Left colon (tissue), 2 donors: ENCODE data around the gene FGF10. TPM values are rescaled to one million over a fixed set of nuclear protein-coding genes. Genes with fewer than 3 reads are reported as not detected.

Experiments used
- ATAC-seq: fragments of 200-7000 bp; cut with Tn5 transposase; one replicate; pipeline ENCODE4 v1.9.1; 2020; ENCODE audit warnings: mild to moderate bottlenecking, moderate library complexity
- DNase-seq, 2 donors: peaks; one replicate each; pipeline ENCODE4 v3.0.0-alpha.2; 2020
- intact Hi-C, 2 donors: fragments of 100-400 bp; cut with DNase I in 1 of 2; cut with micrococcal nuclease in 1 of 2; formaldehyde crosslinking; loops; one replicate each; pipeline versions ENCODE4 v1.11.2 to v1.14.0; 2022; cut with DNase I, micrococcal nuclease
- long read RNA-seq: library from polyadenylated mRNA; unstranded; transcript quantifications from one replicate; pipeline ENCODE4 v2.0.0, GENCODE V29; 2021
- total RNA-seq, 2 donors: library from RNA; stranded (reverse); fragmentation: NEBNext Ultra II Directional; extraction: Animal tissue kit (Norgen Biotek cat#: 25700); gene quantifications; one replicate each; pipeline ENCODE4 v1.2.1, GENCODE V29; 2021
- donor health status: DM: no; HTN: no; CAD: no.
- donor health status: DM: yes; HTN: yes; CAD: no.

FGF10 gene
- 1 to 10 TPM; 1.5 to 3.5 TPM for total RNA-seq
- long read RNA-seq, result 0 reads

GRCh38 chr5:44389090-44389822 lies at the start of gene FGF10:
FGF10 (minus strand) TSS chr5:44389420; CDS start chr5:44388682, 738 bp downstream.
- ATAC-seq, result no peak
- intact Hi-C loops, result no loop called here
- peak in 1 of 2 donors; percentile 14 for DNase-seq

DNA sequence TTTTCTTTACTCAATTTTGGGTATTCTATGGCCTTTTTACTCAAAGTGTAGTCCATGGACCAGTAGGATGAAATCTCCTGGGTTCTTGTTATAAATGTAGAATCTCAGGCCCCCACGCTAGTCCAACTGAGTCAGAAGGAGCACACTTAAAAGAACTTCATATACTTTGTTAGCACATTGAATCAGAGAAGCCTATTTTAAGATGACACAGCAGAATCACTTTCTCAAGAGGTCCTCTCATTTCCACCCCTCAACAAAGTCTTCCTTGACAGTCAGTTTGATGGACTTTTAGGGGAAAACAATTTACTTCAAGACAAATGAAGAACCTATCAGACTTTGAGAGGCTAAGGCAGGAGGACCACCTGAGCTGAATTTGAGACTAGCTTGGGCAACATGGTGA lies 37.7 kb upstream of the FGF10 start:
- DNase-seq (no peak), ATAC-seq (no peak)
- intact Hi-C loops, result no loop called here

DNA sequence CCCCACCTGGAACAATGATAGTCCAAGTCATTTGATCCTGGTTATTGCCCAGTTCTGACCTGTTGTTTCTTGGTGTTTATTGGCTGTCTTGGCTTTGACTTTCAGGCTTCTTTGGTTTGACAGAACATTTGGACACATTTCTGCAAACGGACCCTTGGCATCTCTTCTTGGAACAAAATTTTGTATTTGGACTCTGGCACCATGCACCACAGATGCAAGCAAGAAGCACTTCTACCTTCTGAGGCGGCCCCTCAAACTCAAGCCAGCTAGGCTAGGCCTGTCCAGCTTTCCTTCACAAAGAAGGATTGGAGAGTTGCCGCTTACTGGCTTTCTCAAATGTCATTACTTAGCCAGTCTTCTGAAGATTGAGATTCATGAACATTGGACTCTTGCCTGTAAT lies 23.1 kb upstream of the FGF10 start:
- intact Hi-C loops, result no loop called here
- DNase-seq (no peak), ATAC-seq (no peak)

DNA sequence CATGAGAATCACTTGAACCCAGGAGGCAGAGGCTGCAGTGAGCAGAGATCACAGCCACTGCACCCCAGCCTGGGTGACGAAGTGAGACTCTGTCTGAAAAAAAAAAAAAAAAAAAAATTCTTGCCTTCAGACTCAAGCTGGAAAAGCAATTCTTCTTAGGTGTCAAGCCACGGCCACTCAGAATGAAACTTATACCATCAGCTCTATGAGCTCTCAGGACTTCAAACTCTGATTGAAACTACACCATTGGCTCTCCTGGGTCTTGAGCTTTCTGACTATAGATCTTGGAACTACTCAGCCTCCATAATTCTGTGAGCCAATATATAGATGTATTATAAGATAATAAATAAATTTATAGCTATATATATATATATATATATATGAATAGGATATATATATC lies 12.9 kb upstream of the FGF10 start:
- ATAC-seq, result no peak
- DNase-seq, result no peak
- intact Hi-C loops, result no loop called here

DNA sequence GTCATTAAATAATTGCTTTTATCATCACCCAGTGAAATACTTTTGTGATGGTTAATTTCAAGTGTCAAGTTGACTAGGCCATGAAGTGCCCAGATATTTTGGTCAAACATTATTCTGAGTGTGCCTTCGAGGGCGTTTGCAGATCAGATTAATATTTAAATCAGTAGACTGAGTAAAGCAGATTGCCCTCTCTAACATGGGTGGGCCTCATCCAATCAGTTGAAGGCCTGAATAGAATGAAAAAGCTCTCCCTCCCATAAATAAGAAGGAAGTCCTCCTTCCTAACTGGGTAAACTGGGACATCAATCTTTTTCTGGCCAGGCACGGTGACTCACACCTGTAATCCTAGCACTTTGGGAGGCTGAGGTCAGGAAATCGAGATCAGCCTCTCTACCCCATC lies 12.4 kb upstream of the FGF10 start:
- intact Hi-C loops, result no loop called here
- no peak for DNase-seq
- ATAC-seq, result no peak

DNA sequence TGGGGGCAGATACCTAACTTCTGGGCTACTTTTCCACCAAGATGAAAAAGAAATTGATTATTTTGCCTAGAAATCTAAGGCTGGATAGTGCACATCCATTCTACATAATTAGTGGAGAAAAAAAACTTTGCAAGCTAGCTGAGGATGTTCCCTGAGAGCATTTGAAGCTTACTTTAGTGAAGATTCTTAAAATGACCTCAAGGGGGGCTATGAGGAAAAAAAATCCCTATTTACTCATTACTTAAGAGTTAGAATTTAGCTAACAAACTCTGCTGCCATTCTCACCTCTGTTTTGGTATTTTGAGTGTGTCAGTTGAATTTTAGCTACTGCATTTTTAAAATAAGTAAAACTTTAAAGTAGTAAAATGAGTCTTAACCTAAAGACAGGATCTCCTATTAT lies 9.2 kb upstream of the FGF10 start:
- DNase-seq (no peak), ATAC-seq (no peak)
- intact Hi-C loops, result no loop called here

DNA sequence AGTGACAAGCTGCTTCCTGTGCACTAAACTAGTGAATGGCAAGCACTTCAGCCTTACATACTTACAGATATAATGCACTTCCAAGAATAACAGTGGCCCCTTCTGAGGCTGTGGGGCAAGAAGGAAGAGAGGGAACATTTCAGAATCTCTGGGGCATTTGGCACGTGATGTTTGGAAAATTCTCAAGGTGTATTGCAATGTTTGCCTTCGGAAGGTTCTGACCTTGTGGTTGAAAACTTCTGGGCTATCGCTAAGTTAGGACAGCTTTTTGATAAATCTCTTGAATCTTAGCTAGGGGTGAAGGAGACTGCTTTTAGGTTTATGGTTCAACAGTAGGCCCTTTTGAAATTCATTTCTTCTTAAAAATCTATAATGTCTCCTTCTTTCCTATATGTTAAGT lies 7.1 kb upstream of the FGF10 start:
- no peak for ATAC-seq
- DNase-seq, result no peak
- intact Hi-C loops, result no loop called here

DNA sequence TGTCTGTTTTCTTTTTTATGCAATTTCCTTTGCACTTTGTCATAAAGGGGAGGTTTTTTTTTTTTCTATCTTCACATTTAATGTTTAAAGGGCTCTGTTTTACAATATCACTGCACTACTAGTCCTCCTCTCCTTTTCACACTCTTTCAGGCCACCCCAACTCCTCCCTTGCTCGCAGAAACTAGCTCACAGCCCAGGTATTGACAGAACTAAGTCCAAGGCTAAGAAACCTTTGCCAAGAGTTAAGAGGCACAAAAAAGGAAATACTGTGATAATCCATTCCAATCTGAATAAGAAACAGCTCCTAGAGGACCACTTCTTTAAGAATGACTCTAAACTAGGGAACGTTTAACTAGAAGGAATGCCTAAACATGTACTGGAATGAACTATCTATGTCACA lies 1.1 kb upstream of the FGF10 start:
- DNase-seq, result no peak
- ATAC-seq, result no peak
- intact Hi-C loops, result no loop called here

DNA sequence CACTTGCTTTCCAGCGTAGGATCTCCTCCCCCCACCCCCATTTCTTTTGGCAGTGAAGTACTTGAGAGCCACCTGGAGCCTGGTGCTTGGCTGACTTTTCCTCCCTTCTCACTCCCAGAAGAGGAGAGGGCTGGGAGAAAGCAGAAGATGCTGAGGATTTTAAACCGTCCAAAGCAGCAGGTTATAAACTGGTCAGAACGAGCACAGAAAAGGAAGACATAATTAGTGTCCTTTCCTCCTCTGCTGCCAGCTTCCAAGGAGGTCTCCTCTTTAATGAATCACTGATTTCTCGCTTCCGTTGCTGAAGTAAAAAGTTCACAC lies 563 bp upstream of the FGF10 start:
- DNase-seq (no peak), ATAC-seq (no peak)
- intact Hi-C loops, result no loop called here

- DNase-seq (no peak), ATAC-seq (no peak)
- intact Hi-C loops, result no loop called here
Observed at GRCh38 chr5:44388321-44389089, 715 bp downstream of the FGF10 start.

- DNase-seq, result no peak
- intact Hi-C loops, result no loop called here
- ATAC-seq, result no peak
Observed at GRCh38 chr5:44387921-44388320, 1.3 kb downstream of the FGF10 start.

GRCh38 chr5:44387406-44387805 lies 1.8 kb downstream of the FGF10 start:
- ATAC-seq (no peak), DNase-seq (no peak)
- intact Hi-C loops, result no loop called here

DNA sequence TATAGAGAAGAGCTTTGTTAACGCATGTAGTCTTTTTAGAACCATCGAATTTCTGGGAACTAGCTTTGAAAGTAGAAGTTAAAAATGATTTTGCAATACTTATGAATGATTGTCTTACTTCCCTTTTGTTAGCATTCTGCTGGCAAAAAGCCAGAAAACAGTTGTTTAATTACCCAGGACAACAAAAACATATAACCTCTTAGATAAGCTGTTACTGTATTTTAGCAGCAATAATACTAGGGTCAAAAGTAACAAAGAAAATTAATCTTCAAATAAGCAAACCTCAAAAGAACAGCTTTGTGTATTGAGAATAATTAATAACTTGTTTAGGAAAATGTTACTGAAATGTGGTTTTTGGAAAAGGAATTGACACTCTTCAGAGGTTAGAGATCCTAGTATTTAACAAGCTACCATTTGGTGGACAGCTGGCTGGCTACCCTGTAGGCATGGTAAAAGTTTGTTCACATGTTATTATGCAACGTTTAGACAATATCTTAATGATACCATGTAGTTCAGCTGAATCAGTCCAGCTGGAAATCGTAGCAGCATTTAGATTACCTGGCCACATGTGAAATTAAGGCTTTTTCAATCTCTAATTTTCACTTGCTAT lies 3.8 kb downstream of the FGF10 start:
- no peak for ATAC-seq
- intact Hi-C loops, result no loop called here
- DNase-seq, result no peak

DNA sequence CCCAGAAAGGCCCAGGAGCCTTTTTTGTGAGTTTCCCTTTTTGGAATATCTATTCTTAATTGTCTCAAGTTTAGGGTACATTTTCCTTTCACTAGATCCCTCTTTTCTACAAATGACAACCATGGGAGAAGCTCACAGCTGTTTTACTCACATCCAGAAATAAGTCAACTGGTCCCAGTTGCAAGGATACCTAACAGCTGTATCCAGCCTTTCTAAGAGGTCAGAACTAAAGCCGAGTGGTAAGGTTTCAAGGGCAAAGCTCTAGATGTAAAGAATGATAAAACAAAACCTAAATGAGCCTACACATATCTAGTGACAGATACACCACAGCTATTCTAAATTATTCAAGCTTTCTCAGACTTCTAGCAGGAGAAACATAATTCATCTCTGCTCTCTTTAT lies 4.4 kb downstream of the FGF10 start:
- DNase-seq, result no peak
- ATAC-seq, result no peak
- intact Hi-C loops, result no loop called here

DNA sequence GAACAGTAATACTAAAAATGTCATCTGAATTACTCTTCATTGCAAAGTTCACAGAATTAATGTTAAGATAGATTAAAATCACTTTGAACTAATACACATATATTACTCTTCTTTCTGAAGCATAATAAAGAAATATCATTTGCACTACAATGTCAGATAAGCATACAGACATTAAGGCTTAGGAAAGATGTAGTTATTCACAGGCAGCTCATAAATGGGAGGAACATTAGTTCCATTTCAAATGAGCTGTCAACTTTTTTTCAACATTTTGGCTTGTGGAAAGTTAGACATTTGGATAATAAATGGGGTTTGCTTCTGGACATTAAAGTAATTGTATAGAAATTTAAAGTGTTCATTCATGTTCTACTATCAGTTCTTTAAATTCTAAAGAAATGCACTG lies 6.3 kb downstream of the FGF10 start:
- intact Hi-C loops, result no loop called here
- no peak for DNase-seq
- no peak for ATAC-seq

- intact Hi-C loops, result no loop called here
- no peak for ATAC-seq
- no peak for DNase-seq
Observed at GRCh38 chr5:44377057-44377456, 12.2 kb downstream of the FGF10 start.

DNA sequence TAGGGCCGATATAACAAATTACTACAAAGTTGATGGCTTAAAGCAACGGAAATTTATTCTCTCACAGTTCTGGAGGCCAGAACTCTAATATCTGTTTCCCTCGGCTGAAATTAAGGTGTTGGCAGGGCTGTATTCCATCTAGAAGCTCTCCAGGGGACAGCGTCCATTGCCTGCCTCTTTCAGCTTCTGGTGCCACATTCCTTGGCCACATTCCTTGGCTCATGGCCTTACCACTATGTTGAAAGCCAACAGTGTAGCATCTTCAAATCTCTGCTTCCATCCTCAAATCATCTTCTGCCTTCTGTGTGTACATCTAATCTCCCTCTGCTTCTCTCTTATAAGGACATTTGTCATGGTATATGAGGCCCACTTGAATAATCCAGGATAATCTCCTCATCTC lies 17.2 kb downstream of the FGF10 start:
- no peak for ATAC-seq

GRCh38 chr5:44367203-44367602 lies 22.0 kb downstream of the FGF10 start:
- ATAC-seq (no peak), DNase-seq (no peak)
- intact Hi-C loops, result no loop called here

More for the DNA sequence above, 17.2 kb downstream of the FGF10 start:
- DNase-seq, result no peak
- intact Hi-C loops, result no loop called here

DNA sequence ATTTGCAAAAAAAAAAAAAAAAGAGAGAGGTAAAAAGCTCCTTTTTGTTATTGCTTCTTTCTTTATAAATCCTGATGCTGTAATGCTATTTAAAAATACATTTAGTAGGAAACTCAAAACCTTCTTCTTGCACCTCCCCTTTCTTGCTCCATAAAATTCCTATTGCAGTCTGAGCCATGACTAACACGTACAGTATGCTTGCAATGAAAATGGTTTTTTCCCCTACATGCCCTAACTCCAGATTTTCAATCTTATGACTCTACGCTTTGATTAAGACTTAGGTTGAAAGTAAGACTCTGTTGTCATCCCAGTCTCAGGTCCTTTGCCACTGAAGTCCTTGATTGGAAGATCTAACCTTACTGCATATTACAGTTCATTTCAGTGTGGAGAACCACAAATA lies 23.9 kb downstream of the FGF10 start:
- intact Hi-C loops, result no loop called here

GRCh38 chr5:44364097-44364496 lies 25.1 kb downstream of the FGF10 start:
- intact Hi-C loops, result no loop called here
- no peak for DNase-seq
- no peak for ATAC-seq

More for the DNA sequence above, 23.9 kb downstream of the FGF10 start:
- DNase-seq, result no peak
- no peak for ATAC-seq
